OCI-LY7 (cell line): ENCODE data around the gene STAG2. TPM values are rescaled to one million over a fixed set of nuclear protein-coding genes. Genes with fewer than 3 reads are reported as not detected.

ENCODE experiments used
- BruUV-seq: library from RNA; stranded (reverse); fragments of 400-500 nt; replicated peaks from 2 replicates; lab custom pipeline; 2021; lab: Mats Ljungman, UMichigan
- CTCF ChIA-PET: fragments of 300-600 bp; sonication (Branson Sonifier 250); formaldehyde crosslinking; loops from one replicate; lab custom pipeline; 2022; ENCODE audit warnings: antibody characterized with exemption; ENCODE audit not compliant: unreplicated experiment; lab: Charles Lee
- POLR2A ChIA-PET: fragments of 300-600 bp; sonication (Branson Sonifier 250); formaldehyde crosslinking; loops from one replicate; lab custom pipeline; 2022; ENCODE audit warnings: antibody characterized with exemption; lab: Charles Lee
- DNase-seq: peaks from one replicate; pipeline ENCODE4 v3.0.0-alpha.2; 2015; ENCODE audit warnings: low spot score
- H2AFZ ChIP-seq: fragments of 200-600 bp; sonication (generic), shearing (Covaris generic); 2 replicates; pipeline ENCODE4 v1.6.1; 2014; ENCODE audit warnings: mild to moderate bottlenecking, antibody characterized with exemption, low read length, moderate library complexity
- H3K27ac ChIP-seq: fragments of 200-600 bp; sonication (generic); 2 replicates; pipeline ENCODE4 v1.5.1; 2014; ENCODE audit warnings: mixed run types, low read depth, mild to moderate bottlenecking, moderate library complexity, low read length, inconsistent platforms; ENCODE audit not compliant: poor library complexity, severe bottlenecking
- H3K36me3 ChIP-seq: fragments of 200-600 bp; sonication (generic); 2 replicates; pipeline ENCODE4 v1.6.1; 2014; ENCODE audit warnings: mild to moderate bottlenecking, antibody characterized with exemption, low read length, moderate library complexity, mixed read lengths; ENCODE audit not compliant: insufficient read depth
- H3K4me1 ChIP-seq: fragments of 200-600 bp; sonication (generic); 2 replicates; pipeline ENCODE4 v1.5.1; 2014; ENCODE audit warnings: mild to moderate bottlenecking, low read length; ENCODE audit not compliant: insufficient read depth, poor library complexity, severe bottlenecking
- H3K4me2 ChIP-seq: fragments of 200-600 bp; sonication (generic); 2 replicates; pipeline ENCODE4 v1.6.1; 2014; ENCODE audit warnings: mild to moderate bottlenecking, low read length
- H3K4me3 ChIP-seq: fragments of 200-600 bp; sonication (generic); 2 replicates; pipeline ENCODE4 v1.5.1; 2014; ENCODE audit warnings: mild to moderate bottlenecking, low read depth, low read length; ENCODE audit not compliant: poor library complexity, severe bottlenecking
- H3K79me2 ChIP-seq: fragments of 200-600 bp; sonication (generic); 2 replicates; pipeline ENCODE4 v1.6.1; 2016; ENCODE audit warnings: low read depth, mild to moderate bottlenecking, low read length, moderate library complexity, mixed read lengths; ENCODE audit not compliant: insufficient read depth
- H3K9me2 ChIP-seq: fragments of 200-600 bp; sonication (generic); 2 replicates; pipeline ENCODE4 v1.6.1; 2016; ENCODE audit warnings: mild to moderate bottlenecking, low read length, mixed read lengths; ENCODE audit not compliant: insufficient read depth
- H3K9me3 ChIP-seq: fragments of 200-600 bp; sonication (generic); 2 replicates; pipeline ENCODE4 v1.6.1; 2014; ENCODE audit warnings: mild to moderate bottlenecking, mixed run types, low read length, mixed read lengths
- H4K20me1 ChIP-seq: fragments of 200-600 bp; sonication (generic); 2 replicates; pipeline ENCODE4 v1.6.1; 2014; ENCODE audit warnings: mild to moderate bottlenecking, antibody characterized with exemption, low read length, moderate library complexity, mixed read lengths; ENCODE audit not compliant: insufficient read depth
- CTCF ChIP-seq: fragments of 200-600 bp; sonication (generic); conservative IDR thresholded peaks from 2 replicates; pipeline ENCODE4 v1.5.1; 2014; ENCODE audit warnings: mild to moderate bottlenecking, antibody characterized with exemption, low read length, moderate library complexity, mixed read lengths
- EZH2phosphoT487 ChIP-seq: fragments of 200-600 bp; sonication (generic); IDR thresholded peaks from 2 replicates; pipeline ENCODE4 v1.6.1; 2018; ENCODE audit warnings: low read depth, borderline replicate concordance, mild to moderate bottlenecking, mixed run types, antibody characterized with exemption, low read length, moderate library complexity, mixed read lengths
- intact Hi-C: fragments of 100-400 bp; cut with micrococcal nuclease; formaldehyde crosslinking; loops from one replicate; pipeline ENCODE4 v1.10.0; 2022; ENCODE audit not compliant: unreplicated experiment
- total RNA-seq, 2 experiments: library from RNA; depleted of rRNA in 1 of 2; stranded (reverse); fragments of >200 nt in 1 of 2; shearing (Covaris generic) in 1 of 2; gene quantifications; 2 replicates each; pipeline ENCODE4 v1.2.3, GENCODE V29; 2014 to 2022

The STAG2 gene
- total RNA-seq, 2 experiments from 2014 or later = 56.7 to 68.9 TPM

- TF ChIP-seq CTCF = no peak
- TF ChIP-seq EZH2phosphoT487 = no peak
- no TSS peak for BruUV-seq
- peak; percentile 66 for DNase-seq
- Histone ChIP-seq H3K9me2 (no peaks in the 10 kb centered on the region), H3K4me1 (peaks cover 16% of the 10 kb centered on the region), H4K20me1 (peaks cover 22% of the 10 kb centered on the region), H3K27ac (peak overlapping the region; percentile 96), H2AFZ (peak overlapping the region; percentile 46; the same call in 1 of the 2 replicates), H3K4me3 (peak overlapping the region; percentile 93), H3K79me2 (peaks cover 74% of the 10 kb centered on the region), H3K9me3 (no peaks in the 10 kb centered on the region), H3K36me3 (peaks cover 6% of the 10 kb centered on the region; the same call in 1 of the 2 replicates), H3K4me2 (peak overlapping the region; percentile 93)
- POLR2A ChIA-PET = interaction anchor here (0.7 kb wide), 2 partner anchors 23 to 38 kb away, joined by 3 read pairs; no protein-coding TSS in a partner anchor
- CTCF ChIA-PET = no interaction called here
- intact Hi-C loops = loop anchor here (2.0 to 5.0 kb wide), 4 partner anchors 101 to 433 kb away; partner anchors contain the start of gene XIAP
Measured at GRCh38 chrX:123962006-123962467, 531 bp downstream of the STAG2 start.

- BruUV-seq = no TSS peak
- Histone ChIP-seq H3K79me2 (peaks cover 83% of the 10 kb centered on the region), H4K20me1 (peaks cover 22% of the 10 kb centered on the region), H3K4me3 (peak overlapping the region; percentile 93), H3K36me3 (peaks cover 6% of the 10 kb centered on the region; the same call in 1 of the 2 replicates), H3K9me2 (no peaks in the 10 kb centered on the region), H3K4me1 (peaks cover 16% of the 10 kb centered on the region), H3K9me3 (no peaks in the 10 kb centered on the region), H3K4me2 (peak overlapping the region; percentile 93), H2AFZ (no peak overlapping the region), H3K27ac (peak overlapping the region; percentile 96)
- intact Hi-C loops = loop anchor here (2.0 to 5.0 kb wide), 4 partner anchors 102 to 432 kb away; partner anchors contain the start of gene XIAP
- DNase-seq = peak; percentile 79
- CTCF ChIA-PET = interaction anchor here (0.5 kb wide), 1 partner anchor 1600 kb away, joined by 4 read pairs; no protein-coding TSS in a partner anchor
- POLR2A ChIA-PET = interaction anchor here (0.6 to 0.9 kb wide), 2 partner anchors 11 to 55 kb away, joined by 3 to 4 read pairs; no protein-coding TSS in a partner anchor
- TF ChIP-seq EZH2phosphoT487 = no peak
- no peak for TF ChIP-seq CTCF
Measured at GRCh38 chrX:123962794-123963373, 1.4 kb downstream of the STAG2 start.
